Measurements from ENCODE around the gene VIM. TPM values are rescaled to one million over a fixed set of nuclear protein-coding genes. Genes with fewer than 3 reads are reported as not detected.

Gene VIM
- total and polyA plus RNA-seq, 8 donors = 1,589 to 2,224 (median 1,841) TPM

GRCh38 chr10:17234431-17234945 lies 6.4 kb downstream of the VIM start:
- Histone ChIP-seq H3K27ac (peak overlapping the region in 1 of 2 donors; percentile 99), H3K36me3 (peaks cover 5 to 81% of the 10 kb centered on the region in 2 donors), H3K4me3 (peak overlapping the region in 1 of 2 donors; percentile 7), H3K27me3 (no peaks in the 10 kb centered on the region), H3K4me1 (peaks cover 19 to 55% of the 10 kb centered on the region in 2 donors), H3K9me3 (no peaks in the 10 kb centered on the region)
- no peak for DNase-seq
- no peak for ATAC-seq
- intact Hi-C loops (cut with DNase I) = no loop called here
- TF ChIP-seq CTCF (IDR thresholded peaks at IDR 0.05) = no peak

- no peaks in the 10 kb centered on the region for H3K27me3 ChIP-seq
- H3K9me3 ChIP-seq = no peaks in the 10 kb centered on the region
- H3K36me3 ChIP-seq = peaks cover 5 to 81% of the 10 kb centered on the region in 2 donors
- ATAC-seq (no peak), DNase-seq (no peak)
- H3K4me1 ChIP-seq = peaks cover 19 to 55% of the 10 kb centered on the region in 2 donors
- peak overlapping the region; percentile 2 to 99 for H3K27ac ChIP-seq
- H3K4me3 ChIP-seq = peak overlapping the region in 1 of 2 donors; percentile 7
- intact Hi-C loops (cut with DNase I) = no loop called here
- TF ChIP-seq CTCF (IDR thresholded peaks at IDR 0.05) = no peak
Observed at GRCh38 chr10:17235136-17235535, 7.1 kb downstream of the VIM start.

- Histone ChIP-seq H3K4me3 (no peak overlapping the region), H3K9me3 (no peaks in the 10 kb centered on the region), H3K27ac (no peak overlapping the region), H3K27me3 (no peaks in the 10 kb centered on the region), H3K36me3 (peaks cover 5 to 68% of the 10 kb centered on the region in 2 donors), H3K4me1 (peaks cover 18 to 44% of the 10 kb centered on the region in 2 donors)
- TF ChIP-seq CTCF (IDR thresholded peaks at IDR 0.05) = no peak
- intact Hi-C loops (cut with DNase I) = no loop called here
- DNase-seq (no peak), ATAC-seq (no peak)
Observed at GRCh38 chr10:17236468-17237148, 8.6 kb downstream of the VIM start.

- DNase-seq (no peak), ATAC-seq (no peak)
- no peak for TF ChIP-seq CTCF (IDR thresholded peaks at IDR 0.05)
- intact Hi-C loops (cut with DNase I) = no loop called here
- no peak overlapping the region for H3K27ac ChIP-seq
- H3K9me3 ChIP-seq = no peaks in the 10 kb centered on the region
- peaks cover 5 to 62% of the 10 kb centered on the region in 2 donors for H3K36me3 ChIP-seq
- peaks cover 13 to 39% of the 10 kb centered on the region in 2 donors for H3K4me1 ChIP-seq
- no peak overlapping the region for H3K4me3 ChIP-seq
- no peaks in the 10 kb centered on the region for H3K27me3 ChIP-seq
Observed at GRCh38 chr10:17237149-17237527, 9.1 kb downstream of the VIM start.

- Histone ChIP-seq H3K27ac (peak overlapping the region in 1 of 2 donors; percentile 29), H3K9me3 (no peaks in the 10 kb centered on the region), H3K27me3 (no peaks in the 10 kb centered on the region), H3K4me3 (no peak overlapping the region), H3K36me3 (peaks cover 5 to 54% of the 10 kb centered on the region in 2 donors), H3K4me1 (peaks cover 5 to 31% of the 10 kb centered on the region in 2 donors)
- ATAC-seq = peak; percentile 14
- intact Hi-C loops (cut with DNase I) = no loop called here
- DNase-seq = no peak
- no peak for TF ChIP-seq CTCF (IDR thresholded peaks at IDR 0.05)
Observed at GRCh38 chr10:17237915-17238444, 9.9 kb downstream of the VIM start.
